GM18907 (cell line): ENCODE results near the gene SENP3.
A peak's percentile ranks its signal among the peaks of the same experiment; 100 is the strongest.

ENCODE experiments used
- ATAC-seq: cut with Tn5 transposase; IDR thresholded peaks from one replicate; pipeline ENCODE4 v1.9.1; 2021; ENCODE audit warnings: mild to moderate bottlenecking, moderate library complexity; ENCODE audit not compliant: unreplicated experiment

The SENP3 gene

DNA sequence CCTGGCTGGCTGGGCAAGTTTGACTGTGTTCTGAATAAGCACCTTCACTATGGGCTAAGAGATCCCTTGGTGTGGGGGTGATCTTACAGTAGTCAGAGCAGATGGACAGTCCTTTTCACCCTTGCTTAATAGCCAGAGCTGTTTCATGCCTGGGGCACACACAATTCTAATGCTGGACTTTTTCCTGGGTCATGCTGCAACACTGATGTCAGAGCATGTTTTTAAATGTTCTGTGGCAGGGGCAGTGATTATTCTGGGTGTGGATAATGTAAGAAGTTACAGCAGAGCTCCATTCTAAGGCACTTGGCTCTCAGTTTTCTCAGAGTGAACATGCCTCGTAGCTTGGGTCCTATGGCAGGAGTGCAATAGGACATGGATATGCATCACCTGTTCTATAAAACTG is 13.8 kb downstream of the SENP3 start:
- no peak for ATAC-seq

DNA sequence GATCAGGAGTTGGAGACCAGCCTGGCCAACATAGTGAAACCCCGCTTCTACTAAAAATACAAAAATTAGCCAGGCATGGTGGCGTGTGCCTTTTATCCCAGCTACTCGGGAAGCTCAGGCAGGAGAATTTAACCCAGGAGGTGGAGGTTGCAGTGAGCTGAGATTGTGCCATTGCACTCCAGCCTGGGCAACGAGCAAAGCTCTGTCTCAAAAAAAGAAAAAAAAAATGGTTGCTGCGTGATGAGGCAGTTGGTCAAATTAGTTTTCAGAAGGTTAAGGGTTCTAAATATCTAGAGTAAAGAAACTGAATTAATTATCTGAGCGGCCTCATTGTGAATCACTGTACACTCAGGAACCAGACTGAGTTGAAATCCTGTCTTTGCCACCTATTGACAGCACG is 14.2 kb downstream of the SENP3 start:
- ATAC-seq: no peak

DNA sequence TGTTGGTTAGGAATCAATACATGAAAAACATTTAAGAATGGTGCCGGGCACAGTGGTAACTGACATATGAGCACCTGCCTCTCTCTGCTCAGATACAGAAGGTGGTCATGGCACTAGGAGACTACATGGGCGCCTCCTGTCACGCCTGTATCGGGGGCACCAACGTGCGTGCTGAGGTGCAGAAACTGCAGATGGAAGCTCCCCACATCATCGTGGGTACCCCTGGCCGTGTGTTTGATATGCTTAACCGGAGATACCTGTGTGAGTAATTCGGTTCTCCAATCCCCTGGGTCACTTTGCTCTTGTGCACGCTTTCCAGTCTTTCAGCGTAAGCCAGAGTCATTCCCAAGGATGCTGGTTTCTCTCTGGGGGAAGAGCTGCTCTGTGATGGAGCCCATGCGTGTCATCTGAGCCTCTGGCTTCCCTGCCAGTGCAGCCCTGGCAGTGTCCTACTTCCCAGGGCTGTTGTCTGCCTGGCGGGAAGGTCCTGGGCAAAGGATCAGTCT is 14.8 kb downstream of the SENP3 start:
- no peak for ATAC-seq

- no peak for ATAC-seq
Measured at GRCh38 chr17:7577327-7578199, 15.8 kb downstream of the SENP3 start.

DNA sequence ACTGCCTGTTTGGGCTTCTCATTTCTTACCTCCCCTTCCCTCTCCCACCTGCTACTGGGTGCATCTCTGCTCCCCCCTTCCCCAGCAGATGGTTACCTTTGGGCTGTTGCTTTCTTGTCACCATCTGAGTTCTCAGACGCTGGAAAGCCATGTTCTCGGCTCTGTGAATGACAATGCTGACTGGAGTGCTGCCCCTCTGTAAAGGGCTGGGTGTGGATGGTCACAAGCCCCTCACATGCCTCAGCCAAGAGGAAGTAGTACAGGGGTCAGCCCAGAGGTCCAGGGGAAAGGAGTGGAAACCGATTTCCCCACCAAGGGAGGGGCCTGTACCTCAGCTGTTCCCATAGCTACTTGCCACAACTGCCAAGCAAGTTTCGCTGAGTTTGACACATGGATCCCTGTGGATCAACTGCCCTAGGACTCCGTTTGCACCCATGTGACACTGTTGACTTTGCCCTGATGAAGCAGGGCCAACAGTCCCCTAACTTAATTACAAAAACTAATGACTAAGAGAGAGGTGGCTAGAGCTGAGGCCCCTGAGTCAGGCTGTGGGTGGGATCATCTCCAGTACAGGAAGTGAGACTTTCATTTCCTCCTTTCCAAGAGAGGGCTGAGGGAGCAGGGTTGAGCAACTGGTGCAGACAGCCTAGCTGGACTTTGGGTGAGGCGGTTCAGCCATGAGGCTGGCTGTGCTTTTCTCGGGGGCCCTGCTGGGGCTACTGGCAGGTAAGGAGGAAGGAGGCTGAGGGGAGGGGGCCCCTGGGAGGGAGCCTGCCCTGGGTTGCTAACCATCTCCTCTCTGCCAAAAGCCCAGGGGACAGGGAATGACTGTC is 17.5 kb downstream of the SENP3 start, which contains the start of gene CD68:
Gene CD68 (plus strand): TSS at position 638 of the 833 bp plus-strand sequence. CDS start 40 bp downstream, at position 678.
- ATAC-seq: peak; percentile 33

GRCh38 chr17:7579834-7580603 is 18.3 kb downstream of the SENP3 start:
- ATAC-seq: no peak

DNA sequence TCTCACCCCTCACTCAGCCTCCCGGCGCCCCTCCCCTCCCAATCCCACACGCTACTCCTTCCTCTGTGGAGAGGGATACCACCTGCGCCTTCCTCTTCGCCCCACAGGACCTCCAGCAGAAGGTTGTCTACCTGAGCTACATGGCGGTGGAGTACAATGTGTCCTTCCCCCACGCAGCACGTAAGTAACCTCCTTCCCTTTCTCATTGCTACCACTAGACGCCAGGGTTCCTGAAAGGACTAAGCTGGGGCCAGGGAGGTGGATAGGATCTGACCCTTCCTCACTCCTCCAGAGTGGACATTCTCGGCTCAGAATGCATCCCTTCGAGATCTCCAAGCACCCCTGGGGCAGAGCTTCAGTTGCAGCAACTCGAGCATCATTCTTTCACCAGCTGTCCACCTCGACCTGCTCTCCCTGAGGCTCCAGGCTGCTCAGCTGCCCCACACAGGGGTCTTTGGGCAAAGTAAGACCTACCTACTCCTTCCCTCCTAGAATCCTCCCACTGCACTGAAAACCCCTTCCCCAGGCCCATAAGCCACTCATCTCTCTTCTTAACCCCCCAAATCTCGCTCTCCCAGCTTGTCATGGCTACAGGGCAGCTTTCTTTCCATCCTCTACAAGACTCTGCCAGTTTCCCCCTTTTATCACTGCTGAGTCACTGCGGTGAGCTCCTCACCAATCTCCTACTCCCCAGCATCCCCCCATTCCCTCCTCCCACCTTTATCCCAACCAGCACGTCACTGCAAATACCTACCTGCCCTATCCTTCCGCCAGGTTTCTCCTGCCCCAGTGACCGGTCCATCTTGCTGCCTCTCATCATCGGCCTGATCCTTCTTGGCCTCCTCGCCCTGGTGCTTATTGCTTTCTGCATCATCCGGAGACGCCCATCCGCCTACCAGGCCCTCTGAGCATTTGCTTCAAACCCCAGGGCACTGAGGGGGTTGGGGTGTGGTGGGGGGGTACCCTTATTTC is 19.2 kb downstream of the SENP3 start:
- ATAC-seq: no peak

GRCh38 chr17:7582396-7583252 is 20.9 kb downstream of the SENP3 start:
- no peak for ATAC-seq

DNA sequence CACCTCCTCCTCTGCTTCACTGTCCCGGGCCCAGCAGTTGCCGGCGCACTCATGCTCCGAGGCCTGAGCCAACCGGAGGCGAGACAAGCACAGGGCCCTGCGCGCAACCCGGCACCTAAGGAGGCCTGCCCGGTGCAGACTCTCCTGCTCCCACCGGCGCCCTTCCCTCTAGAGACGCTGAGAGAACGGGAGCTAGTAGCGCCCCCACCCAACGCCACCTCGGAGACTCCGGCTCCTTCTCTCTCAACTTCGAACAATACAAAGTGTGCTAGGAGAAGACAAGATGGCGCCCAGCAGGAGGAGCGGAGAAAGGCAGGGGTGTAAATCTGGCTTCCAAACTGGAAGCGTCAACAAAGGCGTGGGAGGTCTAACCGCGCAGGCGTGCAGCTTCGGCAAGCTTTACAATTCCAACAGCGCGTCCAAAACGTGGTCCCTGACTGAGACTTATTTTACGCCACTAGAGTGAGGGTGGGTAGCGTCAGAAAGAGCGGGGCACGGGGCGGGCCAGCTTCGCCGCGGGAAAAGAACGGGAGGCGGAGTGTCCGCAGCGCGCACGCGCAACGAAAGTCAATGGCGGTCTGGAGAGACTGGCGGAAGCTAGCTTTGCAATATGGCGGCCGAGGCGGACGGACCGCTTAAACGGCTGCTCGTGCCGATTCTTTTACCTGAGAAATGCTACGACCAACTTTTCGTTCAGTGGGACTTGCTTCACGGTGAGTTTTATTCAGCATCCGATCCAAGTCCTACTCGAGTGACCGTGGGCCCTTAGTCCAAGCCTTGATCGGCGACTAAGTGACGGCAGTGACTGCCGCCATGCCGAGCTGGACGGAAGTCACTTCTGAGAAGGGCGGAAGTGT is 21.8 kb downstream of the SENP3 start, which contains the start of gene MPDU1:
Gene MPDU1 (plus strand): TSS at position 600 of the 857 bp plus-strand sequence. CDS start 11 bp downstream, at position 611.
- peak; percentile 68 for ATAC-seq

- no peak for ATAC-seq
Measured at GRCh38 chr17:7586673-7587419, 25.1 kb downstream of the SENP3 start.

GRCh38 chr17:7587420-7588151 is 25.9 kb downstream of the SENP3 start:
- no peak for ATAC-seq

DNA sequence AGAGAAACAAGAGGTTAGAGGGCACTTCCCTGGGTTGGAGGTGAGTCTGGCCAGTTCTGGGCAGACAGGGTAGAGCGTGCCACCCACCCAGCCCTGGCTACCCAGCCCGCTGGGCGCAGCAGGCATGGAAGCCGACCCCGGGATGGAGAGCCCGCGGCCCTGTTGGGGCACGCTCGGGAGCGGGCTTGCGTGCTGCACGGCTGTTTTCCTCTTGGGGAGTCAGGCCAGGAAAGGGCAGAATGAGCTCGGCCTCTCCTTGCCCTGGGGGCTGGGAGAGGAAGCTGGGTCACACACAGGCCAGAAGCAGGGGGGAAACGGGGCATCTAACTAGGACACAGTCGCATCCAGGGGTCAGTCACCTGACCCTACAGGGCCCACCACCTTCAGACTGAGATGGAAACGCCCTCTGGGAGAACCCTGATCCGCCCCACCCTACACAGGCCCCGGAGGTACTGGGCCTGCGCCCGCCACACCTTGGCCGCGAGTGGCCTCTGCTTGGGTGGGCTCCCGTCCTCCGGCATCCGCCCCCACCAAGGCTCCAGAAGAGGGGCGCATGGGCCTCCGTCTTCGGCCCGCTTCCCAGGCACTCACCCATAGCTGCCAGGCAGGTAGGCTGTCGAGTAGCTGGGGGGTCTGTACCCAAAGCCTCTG is 27.0 kb downstream of the SENP3 start:
- ATAC-seq: no peak

DNA sequence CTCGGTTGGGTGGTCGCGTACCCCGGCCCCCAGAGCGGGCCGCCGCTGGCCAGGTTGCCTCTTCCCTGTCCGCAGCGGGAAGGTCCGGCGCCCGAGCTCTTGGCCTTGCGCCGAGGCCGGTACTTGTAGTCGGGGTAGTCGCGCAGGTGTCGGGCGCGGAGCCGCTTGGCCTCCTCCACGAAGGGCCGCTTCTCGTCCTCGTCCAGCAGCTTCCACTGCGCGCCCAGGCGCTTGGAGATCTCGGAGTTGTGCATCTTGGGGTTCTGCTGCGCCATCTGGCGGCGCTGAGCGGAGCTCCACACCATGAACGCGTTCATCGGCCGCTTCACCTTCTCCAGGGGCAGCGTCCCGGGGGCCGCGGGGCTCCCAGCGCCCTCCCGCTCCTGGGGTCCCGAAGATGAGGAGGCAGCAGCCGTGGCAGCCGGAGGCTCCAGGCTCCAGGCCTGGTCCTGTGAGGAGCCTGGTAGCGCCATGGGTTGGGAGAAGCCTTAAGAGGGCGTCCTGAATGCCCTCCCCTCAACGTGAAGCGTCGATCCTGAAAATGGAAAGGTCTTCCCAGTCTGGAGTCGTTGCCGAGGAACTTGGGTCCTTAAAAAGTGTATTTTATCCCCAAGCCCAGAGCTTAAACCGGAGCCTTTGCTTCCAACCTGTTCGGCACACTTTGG is 27.6 kb downstream of the SENP3 start:
- ATAC-seq: no peak

- ATAC-seq: no peak
Measured at GRCh38 chr17:7589891-7590691, 28.4 kb downstream of the SENP3 start, which contains the start of gene SOX15. Gene SOX15, minus strand, starts transcription at chr17:7590094. Its CDS starts 418 bp downstream, at chr17:7589676.
